Measurements from ENCODE around the gene ZSWIM6. TPM values are rescaled to one million over a fixed set of nuclear protein-coding genes. Genes with fewer than 3 reads are reported as not detected.

The ZSWIM6 gene
- total RNA-seq, 4 donors from 2014 or later = 9.2 to 15.3 (median 11.9) TPM

DNA sequence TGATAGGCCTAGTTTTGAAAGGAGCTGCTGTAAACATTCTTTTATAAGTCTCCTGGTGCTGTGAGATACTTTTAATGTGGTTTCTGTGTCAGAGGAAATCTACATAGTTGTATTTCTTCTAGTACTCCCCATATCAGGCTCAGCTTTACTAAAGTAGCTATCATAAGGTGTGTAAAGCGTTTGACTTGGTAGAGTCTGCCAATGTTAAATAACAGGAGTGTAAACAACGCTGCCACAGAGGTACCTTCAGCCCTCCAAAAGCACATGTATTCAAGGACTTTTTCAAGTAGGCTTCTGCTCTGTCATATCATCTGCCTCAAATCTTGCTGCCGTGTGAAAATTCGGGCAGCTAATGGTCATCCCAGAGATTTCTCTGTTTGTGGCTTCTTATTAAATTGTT, 142.7 kb downstream of the ZSWIM6 start:
- TF ChIP-seq, protein P1, sequence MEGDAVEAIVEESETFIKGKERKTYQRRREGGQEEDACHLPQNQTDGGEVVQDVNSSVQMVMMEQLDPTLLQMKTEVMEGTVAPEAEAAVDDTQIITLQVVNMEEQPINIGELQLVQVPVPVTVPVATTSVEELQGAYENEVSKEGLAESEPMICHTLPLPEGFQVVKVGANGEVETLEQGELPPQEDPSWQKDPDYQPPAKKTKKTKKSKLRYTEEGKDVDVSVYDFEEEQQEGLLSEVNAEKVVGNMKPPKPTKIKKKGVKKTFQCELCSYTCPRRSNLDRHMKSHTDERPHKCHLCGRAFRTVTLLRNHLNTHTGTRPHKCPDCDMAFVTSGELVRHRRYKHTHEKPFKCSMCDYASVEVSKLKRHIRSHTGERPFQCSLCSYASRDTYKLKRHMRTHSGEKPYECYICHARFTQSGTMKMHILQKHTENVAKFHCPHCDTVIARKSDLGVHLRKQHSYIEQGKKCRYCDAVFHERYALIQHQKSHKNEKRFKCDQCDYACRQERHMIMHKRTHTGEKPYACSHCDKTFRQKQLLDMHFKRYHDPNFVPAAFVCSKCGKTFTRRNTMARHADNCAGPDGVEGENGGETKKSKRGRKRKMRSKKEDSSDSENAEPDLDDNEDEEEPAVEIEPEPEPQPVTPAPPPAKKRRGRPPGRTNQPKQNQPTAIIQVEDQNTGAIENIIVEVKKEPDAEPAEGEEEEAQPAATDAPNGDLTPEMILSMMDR (IDR thresholded peaks at IDR 0.05; ENCODE audit: low read depth) = no peak

DNA sequence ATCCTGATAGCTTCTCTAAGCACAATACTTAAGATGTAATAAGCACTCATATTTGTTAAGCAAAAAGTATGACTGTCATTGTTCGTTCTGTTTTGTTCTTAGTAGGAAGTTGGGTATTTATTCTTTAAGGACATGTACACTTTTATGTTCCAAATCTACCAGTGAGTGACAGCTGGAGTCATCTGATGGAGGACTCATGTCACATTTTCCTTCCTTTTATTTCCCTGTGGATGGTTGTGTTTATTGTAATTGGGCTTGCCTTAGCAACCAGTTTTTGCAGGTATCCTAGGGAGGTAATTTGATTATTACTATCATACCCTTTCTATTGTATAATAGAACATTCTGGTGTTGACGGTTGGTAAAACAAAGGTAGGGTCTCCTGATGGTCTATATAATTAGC, 145.7 kb downstream of the ZSWIM6 start:
- TF ChIP-seq, protein P1 (IDR thresholded peaks at IDR 0.05; ENCODE audit: low read depth) = no peak

DNA sequence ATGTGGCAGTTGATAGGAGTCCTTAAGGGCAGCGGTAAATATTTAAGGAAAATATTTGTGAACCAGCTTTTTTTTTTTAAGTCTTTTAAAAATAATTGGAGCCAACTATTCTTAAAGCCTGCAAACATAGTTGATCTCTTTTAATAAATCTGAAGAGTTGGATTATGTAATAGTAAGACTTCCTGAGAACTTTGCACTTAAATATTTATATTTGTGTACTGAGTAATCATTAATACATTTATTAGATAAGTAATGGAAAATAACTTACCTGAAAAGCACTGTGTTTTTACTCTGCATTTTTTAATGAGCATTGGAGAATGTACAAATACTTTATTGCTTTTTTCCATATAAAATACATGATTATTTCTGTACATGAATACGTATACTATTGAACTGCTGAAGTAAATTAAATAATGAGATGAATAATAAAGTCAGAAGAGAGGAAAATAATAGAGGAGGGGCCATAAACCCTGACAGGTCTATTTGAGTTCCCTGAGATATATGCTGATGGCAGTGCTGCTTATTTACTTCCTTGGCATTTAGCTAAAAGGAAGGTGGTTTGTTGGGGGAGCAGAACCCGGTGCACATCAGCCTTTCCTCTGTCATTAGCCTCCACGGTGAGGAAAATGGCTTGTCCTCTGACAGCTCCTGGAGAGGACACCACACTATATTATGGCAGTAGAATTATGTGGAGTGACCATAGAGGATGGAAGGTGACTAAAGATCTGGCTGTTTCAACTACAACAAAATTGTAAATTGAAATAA, 148.0 kb downstream of the ZSWIM6 start:
- TF ChIP-seq, protein P1 (IDR thresholded peaks at IDR 0.05; ENCODE audit: low read depth) = no peak

DNA sequence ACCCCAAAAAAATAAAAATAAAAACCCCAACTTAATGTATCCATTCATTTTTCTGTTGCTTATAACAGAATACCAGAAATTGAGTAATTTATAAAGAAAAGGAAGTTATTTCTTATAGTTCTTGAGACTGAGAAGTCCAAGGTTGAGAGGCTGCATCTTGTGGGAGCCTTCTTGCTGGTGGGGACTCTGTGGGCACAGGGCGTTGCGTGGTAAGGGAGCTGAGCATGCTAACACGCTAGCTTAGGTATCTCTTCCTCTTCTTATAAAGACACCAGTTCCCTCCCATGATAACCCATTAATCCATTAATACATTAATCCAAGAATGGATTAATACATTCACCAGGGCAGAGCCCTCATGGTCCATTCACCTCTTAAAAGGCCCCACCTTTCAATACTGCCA, 150.9 kb downstream of the ZSWIM6 start:
- TF ChIP-seq, protein P1 (IDR thresholded peaks at IDR 0.05; ENCODE audit: low read depth) = no peak

DNA sequence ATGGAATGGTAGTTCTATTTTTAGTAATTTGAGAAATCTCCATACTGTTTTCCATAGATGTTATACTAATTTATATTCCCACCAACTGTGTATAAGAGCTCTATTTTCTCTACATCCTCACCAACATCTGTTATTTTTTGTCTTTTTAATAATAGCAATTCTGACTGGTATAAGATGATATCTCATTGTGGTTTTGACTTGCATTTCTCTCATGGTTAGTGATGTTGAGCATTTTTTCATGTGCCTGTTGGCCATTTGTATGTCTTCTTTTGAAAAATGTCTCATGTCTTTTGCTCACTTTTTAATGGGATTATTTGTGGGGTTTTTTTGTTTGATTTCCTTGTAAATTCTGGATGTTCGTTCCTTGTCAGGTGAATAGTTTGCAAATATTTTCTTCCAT, 154.4 kb downstream of the ZSWIM6 start:
- TF ChIP-seq, protein P1 (IDR thresholded peaks at IDR 0.05; ENCODE audit: low read depth) = no peak

DNA sequence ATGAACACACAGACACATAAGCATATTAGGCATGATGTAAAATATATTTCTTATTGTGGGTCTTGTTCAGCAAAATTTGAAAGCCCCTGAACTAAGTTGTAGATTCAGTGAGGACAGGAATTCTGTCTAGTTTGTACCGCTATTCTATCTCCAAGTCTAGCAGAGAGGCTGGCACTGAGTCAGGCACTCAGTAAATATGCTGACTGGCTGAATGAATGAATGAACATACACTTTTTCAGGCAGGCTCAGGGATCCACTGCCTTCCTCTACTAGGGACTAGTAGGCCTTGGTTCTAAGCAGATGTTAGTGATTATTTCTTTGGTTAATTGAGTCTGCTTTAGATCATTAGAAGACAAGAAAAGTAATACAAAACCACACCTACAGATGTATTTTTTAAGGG, 157.5 kb downstream of the ZSWIM6 start:
- TF ChIP-seq, protein P1 (IDR thresholded peaks at IDR 0.05; ENCODE audit: low read depth) = no peak

DNA sequence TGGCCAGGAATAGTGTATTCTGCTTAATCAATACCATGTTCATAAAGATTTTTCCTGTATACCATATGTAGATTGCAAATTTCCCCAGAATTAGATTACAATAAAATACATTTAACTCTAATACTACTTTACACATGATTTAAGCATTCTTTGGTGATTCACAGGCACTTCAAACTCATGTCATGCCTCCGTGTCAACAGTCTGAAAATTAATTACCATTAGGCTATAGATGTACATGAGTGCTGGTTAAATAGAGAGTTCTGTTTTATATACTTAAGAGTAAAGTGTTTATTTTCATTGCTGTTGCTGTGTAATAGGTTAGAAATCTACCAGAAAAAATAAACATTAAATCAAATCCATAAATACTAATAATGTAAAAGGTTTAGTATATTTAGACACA, 159.8 kb downstream of the ZSWIM6 start:
- TF ChIP-seq, protein P1 (IDR thresholded peaks at IDR 0.05; ENCODE audit: low read depth) = no peak
